HEK293 (cell line): ENCODE results near the gene RSPH1.

Experiments used
- CTCF ChIA-PET: fragments of 350-600 bp; formaldehyde crosslinking; extraction: SDS; loops from one replicate; lab custom pipeline; 2021; ENCODE audit warnings: antibody characterized with exemption; lab: Yijun Ruan, JAX
- POLR2A ChIA-PET: fragments of 300-600 bp; formaldehyde crosslinking; extraction: SDS; loops from one replicate; lab custom pipeline; 2020; ENCODE audit warnings: antibody characterized with exemption, inconsistent platforms; lab: Yijun Ruan, JAX
- H3K27ac ChIP-seq: fragments of 200-500 bp; sonication (Bioruptor generic); 2 replicates; pipeline ENCODE4 v1.5.1; 2014; ENCODE audit warnings: low read depth, low read length, control low read depth, inconsistent platforms; ENCODE audit errors: extremely low read depth
- H3K36me3 ChIP-seq, 2 experiments: fragments of 200-500 bp in 1 of 2; sonication (Bioruptor generic) in 1 of 2; 1 replicate in 1 of 2; 2 replicates in 1 of 2; pipeline ENCODE4 v1.5.1; 2014 to 2017; ENCODE audit warnings: inconsistent platforms in 2 of 2, low read length in 2 of 2; ENCODE audit not compliant: control insufficient read depth in 2 of 2, insufficient read depth in 1 of 2
- H3K4me1 ChIP-seq: fragments of 200-500 bp; sonication (Bioruptor generic); 2 replicates; pipeline ENCODE4 v1.5.1; 2014; ENCODE audit warnings: mild to moderate bottlenecking, low read length, inconsistent platforms; ENCODE audit not compliant: control insufficient read depth, insufficient read depth
- H3K4me3 ChIP-seq: 2 replicates; pipeline ENCODE4 v1.5.1; 2011; ENCODE audit warnings: low read depth, mild to moderate bottlenecking, control low read depth, low read length, moderate library complexity
- H3K9me3 ChIP-seq: fragments of 200-500 bp; sonication (Bioruptor generic); 2 replicates; pipeline ENCODE4 v1.5.1; 2014; ENCODE audit warnings: low read depth, low read length, inconsistent platforms; ENCODE audit not compliant: control insufficient read depth, insufficient read depth
- GLI4 ChIP-seq: fragments of 450-650 bp; formaldehyde crosslinking; IDR thresholded peaks from 2 replicates; pipeline ENCODE4 v1.5.1; 2016; ENCODE audit warnings: missing biosample characterization, missing genetic modification characterization
- HOXA7 ChIP-seq: sonication (generic); formaldehyde crosslinking; IDR thresholded peaks from 2 replicates; pipeline ENCODE4 v1.8.1; 2022; ENCODE audit warnings: missing genetic modification reagents, borderline replicate concordance
- OSR2 ChIP-seq: fragments of 450-650 bp; formaldehyde crosslinking; IDR thresholded peaks from 2 replicates; pipeline ENCODE4 v1.5.1; 2016; ENCODE audit warnings: missing biosample characterization, missing genetic modification characterization
- REPIN1 ChIP-seq: fragments of 450-650 bp; formaldehyde crosslinking; IDR thresholded peaks from 2 replicates; pipeline ENCODE4 v1.5.1; 2017; ENCODE audit warnings: missing biosample characterization, missing genetic modification characterization, low read depth
- WT1 ChIP-seq: fragments of 450-650 bp; formaldehyde crosslinking; IDR thresholded peaks from 2 replicates; pipeline ENCODE4 v1.5.1; 2016; ENCODE audit warnings: missing biosample characterization, missing genetic modification characterization
- YY2 ChIP-seq: fragments of 450-650 bp; formaldehyde crosslinking; IDR thresholded peaks from 2 replicates; pipeline ENCODE4 v1.5.1; 2016; ENCODE audit warnings: missing biosample characterization, missing genetic modification characterization
- ZBTB17 ChIP-seq: fragments of 450-650 bp; formaldehyde crosslinking; IDR thresholded peaks from 2 replicates; pipeline ENCODE4 v1.5.1; 2016; ENCODE audit warnings: missing biosample characterization, missing genetic modification characterization
- ZIC2 ChIP-seq: fragments of 450-650 bp; formaldehyde crosslinking; IDR thresholded peaks from 2 replicates; pipeline ENCODE4 v1.5.1; 2016; ENCODE audit warnings: missing biosample characterization, missing genetic modification characterization
- ZNF157 ChIP-seq: fragments of 450-650 bp; formaldehyde crosslinking; IDR thresholded peaks from 2 replicates; pipeline ENCODE4 v1.5.1; 2016; ENCODE audit warnings: missing biosample characterization, missing genetic modification characterization
- ZNF169 ChIP-seq: fragments of 450-650 bp; formaldehyde crosslinking; IDR thresholded peaks from 2 replicates; pipeline ENCODE4 v1.5.1; 2016; ENCODE audit warnings: missing biosample characterization, missing genetic modification characterization
- ZNF19 ChIP-seq: fragments of 450-650 bp; formaldehyde crosslinking; IDR thresholded peaks from 2 replicates; pipeline ENCODE4; 2016; ENCODE audit warnings: missing biosample characterization, missing genetic modification characterization, low read depth
- ZNF214 ChIP-seq: fragments of 450-650 bp; formaldehyde crosslinking; IDR thresholded peaks from 2 replicates; pipeline ENCODE4 v1.5.1; 2017; ENCODE audit warnings: missing biosample characterization, mild to moderate bottlenecking, missing genetic modification characterization, borderline replicate concordance
- ZNF266 ChIP-seq: fragments of 450-650 bp; formaldehyde crosslinking; IDR thresholded peaks from 2 replicates; pipeline ENCODE4 v1.5.1; 2016; ENCODE audit warnings: missing biosample characterization, missing genetic modification characterization, low read depth
- ZNF280D ChIP-seq: fragments of 450-650 bp; formaldehyde crosslinking; IDR thresholded peaks from 2 replicates; pipeline ENCODE4 v1.5.1; 2016; ENCODE audit warnings: missing biosample characterization, missing genetic modification characterization
- ZNF37A ChIP-seq: fragments of 450-650 bp; IDR thresholded peaks from 2 replicates; pipeline ENCODE4 v1.5.1; 2018; ENCODE audit warnings: missing biosample characterization, missing genetic modification characterization
- ZNF521 ChIP-seq: fragments of 450-650 bp; formaldehyde crosslinking; IDR thresholded peaks from 2 replicates; pipeline ENCODE4 v1.5.1; 2017; ENCODE audit warnings: missing biosample characterization, mild to moderate bottlenecking, missing genetic modification characterization
- ZNF555 ChIP-seq: fragments of 450-650 bp; formaldehyde crosslinking; conservative IDR thresholded peaks from 2 replicates; pipeline ENCODE4 v1.5.1; 2017; ENCODE audit warnings: missing biosample characterization, mild to moderate bottlenecking, missing genetic modification characterization, inconsistent platforms
- ZNF610 ChIP-seq: fragments of 450-650 bp; formaldehyde crosslinking; IDR thresholded peaks from 2 replicates; pipeline ENCODE4 v1.5.1; 2016; ENCODE audit warnings: missing biosample characterization, missing genetic modification characterization, borderline replicate concordance
- ZNF621 ChIP-seq: fragments of 450-650 bp; formaldehyde crosslinking; IDR thresholded peaks from 2 replicates; pipeline ENCODE4 v1.5.1; 2017; ENCODE audit warnings: missing biosample characterization, missing genetic modification characterization
- ZNF677 ChIP-seq: fragments of 450-650 bp; IDR thresholded peaks from 2 replicates; pipeline ENCODE4 v1.5.0; 2018; ENCODE audit warnings: missing biosample characterization, mild to moderate bottlenecking, missing genetic modification characterization, moderate library complexity
- ZNF707 ChIP-seq: fragments of 450-650 bp; formaldehyde crosslinking; IDR thresholded peaks from 2 replicates; pipeline ENCODE4 v1.5.1; 2016; ENCODE audit warnings: missing biosample characterization, missing genetic modification characterization
- ZNF776 ChIP-seq: fragments of 450-650 bp; formaldehyde crosslinking; IDR thresholded peaks from 2 replicates; pipeline ENCODE4 v1.5.0; 2017; ENCODE audit warnings: missing biosample characterization, missing genetic modification characterization, borderline replicate concordance
- ZNF791 ChIP-seq: fragments of 450-650 bp; formaldehyde crosslinking; IDR thresholded peaks from 2 replicates; pipeline ENCODE4 v1.5.1; 2016; ENCODE audit warnings: missing biosample characterization, missing genetic modification characterization
- ZSCAN5A ChIP-seq: fragments of 450-650 bp; formaldehyde crosslinking; IDR thresholded peaks from 2 replicates; pipeline ENCODE4 v1.5.1; 2016; ENCODE audit warnings: missing biosample characterization, missing genetic modification characterization

RSPH1 gene

GRCh38 chr21:42431196-42431595 is 64.8 kb downstream of the RSPH1 start:
- H3K4me3 ChIP-seq = no peak overlapping the region
- H3K27ac ChIP-seq = no peak overlapping the region
- H3K4me1 ChIP-seq = no peaks in the 10 kb centered on the region
- no peak for TF ChIP-seq ZNF776 (tag by site-specific recombination)
- no peak for TF ChIP-seq WT1 (tag by site-specific recombination)
- TF ChIP-seq REPIN1 (tag by site-specific recombination) = no peak
- no peak for TF ChIP-seq ZNF621
- no peak for TF ChIP-seq YY2 (tag by site-specific recombination)
- no peak for TF ChIP-seq ZNF280D
- no peak for TF ChIP-seq ZNF266 (tag by site-specific recombination)
- TF ChIP-seq ZNF169 (tag by site-specific recombination) = no peak
- TF ChIP-seq ZNF157 (tag by site-specific recombination) = no peak
- TF ChIP-seq ZNF707 = no peak
- no peak for TF ChIP-seq ZBTB17 (tag by site-specific recombination)
- TF ChIP-seq ZNF610 (tag by site-specific recombination) = no peak
- no peak for TF ChIP-seq OSR2 (tag by site-specific recombination)
- TF ChIP-seq ZNF37A (tag by site-specific recombination) = no peak
- no peak for TF ChIP-seq GLI4
- no peak for TF ChIP-seq HOXA7
- no peak for TF ChIP-seq ZNF555 (tag by site-specific recombination)
- TF ChIP-seq ZNF19 (tag by site-specific recombination) = no peak
- TF ChIP-seq ZSCAN5A (tag by site-specific recombination) = no peak
- TF ChIP-seq ZNF791 = no peak
- H3K9me3 ChIP-seq = no peaks in the 10 kb centered on the region
- POLR2A ChIA-PET = no interaction called here
- H3K36me3 ChIP-seq = no peaks in the 10 kb centered on the region
- CTCF ChIA-PET = no interaction called here

GRCh38 chr21:42430521-42430920 is 65.5 kb downstream of the RSPH1 start:
- no peaks in the 10 kb centered on the region for H3K9me3 ChIP-seq
- H3K36me3 ChIP-seq = no peaks in the 10 kb centered on the region
- TF ChIP-seq ZNF214 (tag by site-specific recombination) = no peak
- TF ChIP-seq ZNF521 = no peak
- TF ChIP-seq ZNF677 (tag by site-specific recombination) = 0 out of 2 replicates have a peak, but pooled peaks have one; percentile 1
- peak; percentile 23; the same call in 1 of the 2 replicates for TF ChIP-seq ZIC2 (tag by site-specific recombination)
- ChIA-PET POLR2A (interaction anchor here (0.5 kb wide), 1 partner anchor 452 kb away, joined by 4 read pairs; no protein-coding TSS in a partner anchor), CTCF (interaction anchor here (0.5 to 0.6 kb wide), 2 partner anchors 20 to 313 kb away, joined by 3 read pairs; no protein-coding TSS in a partner anchor)
- H3K4me3 ChIP-seq = no peak overlapping the region
- no peaks in the 10 kb centered on the region for H3K4me1 ChIP-seq
- H3K27ac ChIP-seq = no peak overlapping the region
